C4-2B (cell line): ENCODE data around the gene TJP3.

ENCODE experiments used
- CTCF ChIP-seq: fragments of 450-650 bp; conservative IDR thresholded peaks from 2 replicates; pipeline ENCODE4 v1.5.1; 2017; ENCODE audit warnings: mild to moderate bottlenecking
- ZFX ChIP-seq: fragments of 450-650 bp; IDR thresholded peaks from 2 replicates; pipeline ENCODE4 v1.6.1; 2017

- no peak for TF ChIP-seq CTCF
- TF ChIP-seq ZFX: no peak
Observed at GRCh38 chr19:3710265-3710812, 2.2 kb downstream of the TJP3 start.
